Measurements from ENCODE around the gene ARMC10.
A peak's percentile ranks its signal among the peaks of the same experiment; 100 is the strongest.
"Not testable (repeated sequence)": the region's sequence is repeated elsewhere in the genome, so short reads cannot be mapped to it uniquely, and the experiment has no call there.

ARMC10 gene

GRCh38 chr7:103048833-103049232 is 26.1 kb upstream of the ARMC10 start:
- in situ Hi-C loops (cut with HindIII; ENCODE audit: low sequenced_read_pairs): no loop called here
- H3K4me3 ChIP-seq (ENCODE audit: low read depth, low read length): no peak overlapping the region
- TF ChIP-seq CTCF (IDR thresholded peaks at IDR 0.05; ENCODE audit: low read depth, low read length): no peak
- peak; percentile 32 for DNase-seq (ENCODE audit: low read depth, low spot score)

- no peak for TF ChIP-seq CTCF (IDR thresholded peaks at IDR 0.05; ENCODE audit: low read depth, low read length)
- no peak for DNase-seq (ENCODE audit: low read depth, low spot score)
- no peak overlapping the region for H3K4me3 ChIP-seq (ENCODE audit: low read depth, low read length)
- in situ Hi-C loops (cut with HindIII; ENCODE audit: low sequenced_read_pairs): no loop called here
These were observed 23.4 kb upstream of the ARMC10 start for GRCh38 chr7:103051519-103051918.

GRCh38 chr7:103056006-103056405 is 18.9 kb upstream of the ARMC10 start:
- DNase-seq (ENCODE audit: low read depth, low spot score); H3K4me3 ChIP-seq (ENCODE audit: low read depth, low read length); in situ Hi-C loops (cut with HindIII; ENCODE audit: low sequenced_read_pairs): not testable (repeated sequence)

- no peak for TF ChIP-seq CTCF (IDR thresholded peaks at IDR 0.05; ENCODE audit: low read depth, low read length)
- no peak overlapping the region for H3K4me3 ChIP-seq (ENCODE audit: low read depth, low read length)
- in situ Hi-C loops (cut with HindIII; ENCODE audit: low sequenced_read_pairs): no loop called here
- DNase-seq (ENCODE audit: low read depth, low spot score): no peak
These were observed 16.8 kb upstream of the ARMC10 start for GRCh38 chr7:103058122-103058521.

GRCh38 chr7:103059471-103059870 is 15.5 kb upstream of the ARMC10 start:
- in situ Hi-C loops (cut with HindIII; ENCODE audit: low sequenced_read_pairs): no loop called here
- no peak for DNase-seq (ENCODE audit: low read depth, low spot score)
- H3K4me3 ChIP-seq (ENCODE audit: low read depth, low read length): no peak overlapping the region
- no peak for TF ChIP-seq CTCF (IDR thresholded peaks at IDR 0.05; ENCODE audit: low read depth, low read length)

- TF ChIP-seq CTCF (IDR thresholded peaks at IDR 0.05; ENCODE audit: low read depth, low read length): no peak
- DNase-seq (ENCODE audit: low read depth, low spot score): no peak
- in situ Hi-C loops (cut with HindIII; ENCODE audit: low sequenced_read_pairs): no loop called here
- H3K4me3 ChIP-seq (ENCODE audit: low read depth, low read length): no peak overlapping the region
These were observed 11.0 kb upstream of the ARMC10 start for GRCh38 chr7:103063895-103064294.

GRCh38 chr7:103065667-103066066 is 9.3 kb upstream of the ARMC10 start:
- peak; percentile 61 for TF ChIP-seq CTCF (IDR thresholded peaks at IDR 0.05; ENCODE audit: low read depth, low read length)
- H3K4me3 ChIP-seq (ENCODE audit: low read depth, low read length): no peak overlapping the region
- in situ Hi-C loops (cut with HindIII; ENCODE audit: low sequenced_read_pairs): no loop called here
- peak; percentile 21 for DNase-seq (ENCODE audit: low read depth, low spot score)
